A172 (cell line): ENCODE results near the gene LIPA. TPM values are rescaled to one million over a fixed set of nuclear protein-coding genes. Genes with fewer than 3 reads are reported as not detected.
A peak's percentile ranks its signal among the peaks of the same experiment; 100 is the strongest.

ENCODE experiments used
- DNase-seq: peaks from one replicate; pipeline ENCODE4 v3.0.0-alpha.2; 2015; ENCODE audit warnings: low spot score
- total RNA-seq: library from RNA; depleted of rRNA; stranded (reverse); fragments of >200 nt; shearing (Covaris generic); gene quantifications from 2 replicates; pipeline ENCODE4 v1.2.3, GENCODE V29; 2014

LIPA gene
- total RNA-seq, 1 experiment from 2014 or later: 113 TPM

- no peak for DNase-seq
Measured at GRCh38 chr10:89240519-89240918, 11.1 kb downstream of the LIPA start.

- DNase-seq: no peak
Measured at GRCh38 chr10:89238956-89239644, 12.5 kb downstream of the LIPA start.

- no peak for DNase-seq
Measured at GRCh38 chr10:89237849-89238248, 13.7 kb downstream of the LIPA start.

- DNase-seq: no peak
Measured at GRCh38 chr10:89236226-89236797, 15.3 kb downstream of the LIPA start.

- DNase-seq: no peak
Measured at GRCh38 chr10:89235073-89235798, 16.3 kb downstream of the LIPA start.

GRCh38 chr10:89233033-89233432, 18.5 kb downstream of the LIPA start:
- no peak for DNase-seq

- DNase-seq: no peak
Measured at GRCh38 chr10:89228962-89229361, 22.6 kb downstream of the LIPA start.

- no peak for DNase-seq
Measured at GRCh38 chr10:89228146-89228545, 23.4 kb downstream of the LIPA start.

- DNase-seq: no peak
Measured at GRCh38 chr10:89226891-89227290, 24.7 kb downstream of the LIPA start.

GRCh38 chr10:89224739-89225443, 26.7 kb downstream of the LIPA start:
- DNase-seq: no peak

- no peak for DNase-seq
Measured at GRCh38 chr10:89221919-89222318, 29.7 kb downstream of the LIPA start.

GRCh38 chr10:89219513-89220218, 31.9 kb downstream of the LIPA start:
- DNase-seq: no peak

- DNase-seq: peak; percentile 50
Measured at GRCh38 chr10:89217057-89217990, 34.3 kb downstream of the LIPA start.

- DNase-seq: no peak
Measured at GRCh38 chr10:89216056-89216455, 35.5 kb downstream of the LIPA start.

- no peak for DNase-seq
Measured at GRCh38 chr10:89215511-89215910, 36.1 kb downstream of the LIPA start.

- no peak for DNase-seq
Measured at GRCh38 chr10:89214566-89215165, 36.9 kb downstream of the LIPA start.

- DNase-seq: peak; percentile 54
Measured at GRCh38 chr10:89213191-89213808, 38.3 kb downstream of the LIPA start.

GRCh38 chr10:89210794-89211425, 40.7 kb downstream of the LIPA start:
- DNase-seq: no peak

GRCh38 chr10:89209718-89210117, 41.9 kb downstream of the LIPA start:
- DNase-seq: no peak
